ENCODE results near the gene RNFT2. TPM values are rescaled to one million over a fixed set of nuclear protein-coding genes. Genes with fewer than 3 reads are reported as not detected.

RNFT2 gene
- polyA plus RNA-seq, 1 donor from 2014 or later, result 20.6 TPM

DNA sequence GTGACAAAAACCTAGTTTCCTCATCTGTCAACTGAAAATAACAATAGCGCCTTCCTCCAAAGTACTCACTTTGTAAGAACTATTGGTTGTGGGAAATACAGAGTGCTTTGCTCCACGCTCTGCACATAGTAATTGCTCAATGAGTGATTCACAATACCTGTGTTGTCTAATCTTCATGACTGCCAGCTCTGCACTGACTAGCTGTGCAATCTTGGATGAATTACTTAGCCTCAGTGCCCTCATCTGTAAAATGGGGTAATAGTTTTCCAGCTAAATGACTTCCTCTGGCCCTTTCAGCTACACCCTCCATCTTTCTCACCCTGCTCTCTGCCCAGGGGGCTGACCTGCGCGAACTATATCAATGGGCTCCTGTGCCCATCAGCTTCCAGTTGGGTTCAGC is 42.8 kb downstream of the RNFT2 start:
- Histone ChIP-seq H3K27ac (ENCODE audit: low read length) (no peak overlapping the region), H3F3A (ENCODE audit: insufficient read depth, low read length, poor library complexity, severe bottlenecking) (no peaks in the 10 kb centered on the region), H3K9me3 (ENCODE audit: low read length) (no peaks in the 10 kb centered on the region), H3K36me3 (ENCODE audit: insufficient read depth, low read length) (peaks cover 11% of the 10 kb centered on the region), H4K20me1 (ENCODE audit: insufficient read depth) (no peaks in the 10 kb centered on the region), H3K79me2 (replicated peaks; ENCODE audit: insufficient read depth, low read length) (no peaks in the 10 kb centered on the region), H3K4me3 (ENCODE audit: low read length) (no peak overlapping the region), H3K9me2 (ENCODE audit: insufficient read depth, low read length) (no peaks in the 10 kb centered on the region), H3K9ac (ENCODE audit: low read length) (no peak overlapping the region), H3K27me3 (ENCODE audit: insufficient read depth, low read depth, low read length) (no peaks in the 10 kb centered on the region), H2AFZ (ENCODE audit: low read depth, low read length) (no peak overlapping the region), H3K4me2 (ENCODE audit: low read length) (no peak overlapping the region)
- TF ChIP-seq SMC3 (conservative IDR thresholded peaks at IDR 0.05; ENCODE audit: poor library complexity), result no peak
- TF ChIP-seq, protein P1, sequence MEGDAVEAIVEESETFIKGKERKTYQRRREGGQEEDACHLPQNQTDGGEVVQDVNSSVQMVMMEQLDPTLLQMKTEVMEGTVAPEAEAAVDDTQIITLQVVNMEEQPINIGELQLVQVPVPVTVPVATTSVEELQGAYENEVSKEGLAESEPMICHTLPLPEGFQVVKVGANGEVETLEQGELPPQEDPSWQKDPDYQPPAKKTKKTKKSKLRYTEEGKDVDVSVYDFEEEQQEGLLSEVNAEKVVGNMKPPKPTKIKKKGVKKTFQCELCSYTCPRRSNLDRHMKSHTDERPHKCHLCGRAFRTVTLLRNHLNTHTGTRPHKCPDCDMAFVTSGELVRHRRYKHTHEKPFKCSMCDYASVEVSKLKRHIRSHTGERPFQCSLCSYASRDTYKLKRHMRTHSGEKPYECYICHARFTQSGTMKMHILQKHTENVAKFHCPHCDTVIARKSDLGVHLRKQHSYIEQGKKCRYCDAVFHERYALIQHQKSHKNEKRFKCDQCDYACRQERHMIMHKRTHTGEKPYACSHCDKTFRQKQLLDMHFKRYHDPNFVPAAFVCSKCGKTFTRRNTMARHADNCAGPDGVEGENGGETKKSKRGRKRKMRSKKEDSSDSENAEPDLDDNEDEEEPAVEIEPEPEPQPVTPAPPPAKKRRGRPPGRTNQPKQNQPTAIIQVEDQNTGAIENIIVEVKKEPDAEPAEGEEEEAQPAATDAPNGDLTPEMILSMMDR (IDR thresholded peaks at IDR 0.05; ENCODE audit: poor library complexity, severe bottlenecking), result no peak
- TF ChIP-seq, protein P2, sequence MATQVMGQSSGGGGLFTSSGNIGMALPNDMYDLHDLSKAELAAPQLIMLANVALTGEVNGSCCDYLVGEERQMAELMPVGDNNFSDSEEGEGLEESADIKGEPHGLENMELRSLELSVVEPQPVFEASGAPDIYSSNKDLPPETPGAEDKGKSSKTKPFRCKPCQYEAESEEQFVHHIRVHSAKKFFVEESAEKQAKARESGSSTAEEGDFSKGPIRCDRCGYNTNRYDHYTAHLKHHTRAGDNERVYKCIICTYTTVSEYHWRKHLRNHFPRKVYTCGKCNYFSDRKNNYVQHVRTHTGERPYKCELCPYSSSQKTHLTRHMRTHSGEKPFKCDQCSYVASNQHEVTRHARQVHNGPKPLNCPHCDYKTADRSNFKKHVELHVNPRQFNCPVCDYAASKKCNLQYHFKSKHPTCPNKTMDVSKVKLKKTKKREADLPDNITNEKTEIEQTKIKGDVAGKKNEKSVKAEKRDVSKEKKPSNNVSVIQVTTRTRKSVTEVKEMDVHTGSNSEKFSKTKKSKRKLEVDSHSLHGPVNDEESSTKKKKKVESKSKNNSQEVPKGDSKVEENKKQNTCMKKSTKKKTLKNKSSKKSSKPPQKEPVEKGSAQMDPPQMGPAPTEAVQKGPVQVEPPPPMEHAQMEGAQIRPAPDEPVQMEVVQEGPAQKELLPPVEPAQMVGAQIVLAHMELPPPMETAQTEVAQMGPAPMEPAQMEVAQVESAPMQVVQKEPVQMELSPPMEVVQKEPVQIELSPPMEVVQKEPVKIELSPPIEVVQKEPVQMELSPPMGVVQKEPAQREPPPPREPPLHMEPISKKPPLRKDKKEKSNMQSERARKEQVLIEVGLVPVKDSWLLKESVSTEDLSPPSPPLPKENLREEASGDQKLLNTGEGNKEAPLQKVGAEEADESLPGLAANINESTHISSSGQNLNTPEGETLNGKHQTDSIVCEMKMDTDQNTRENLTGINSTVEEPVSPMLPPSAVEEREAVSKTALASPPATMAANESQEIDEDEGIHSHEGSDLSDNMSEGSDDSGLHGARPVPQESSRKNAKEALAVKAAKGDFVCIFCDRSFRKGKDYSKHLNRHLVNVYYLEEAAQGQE (IDR thresholded peaks at IDR 0.05; ENCODE audit: borderline replicate concordance), result no peak
- no peak for TF ChIP-seq RAD21 (conservative IDR thresholded peaks at IDR 0.05)
- no peak for TF ChIP-seq MXI1 (conservative IDR thresholded peaks at IDR 0.05; ENCODE audit: poor library complexity, severe bottlenecking)
- TF ChIP-seq EP300 (conservative IDR thresholded peaks at IDR 0.05; ENCODE audit: poor library complexity, severe bottlenecking), result no peak
- TF ChIP-seq POLR2AphosphoS5 (IDR thresholded peaks at IDR 0.05), result no peak
- no peak for TF ChIP-seq EZH2 (IDR thresholded peaks at IDR 0.05; ENCODE audit: borderline replicate concordance, insufficient read depth, low read length, poor library complexity, severe bottlenecking)
- TF ChIP-seq TAF1 (IDR thresholded peaks at IDR 0.05; ENCODE audit: low read depth), result no peak

DNA sequence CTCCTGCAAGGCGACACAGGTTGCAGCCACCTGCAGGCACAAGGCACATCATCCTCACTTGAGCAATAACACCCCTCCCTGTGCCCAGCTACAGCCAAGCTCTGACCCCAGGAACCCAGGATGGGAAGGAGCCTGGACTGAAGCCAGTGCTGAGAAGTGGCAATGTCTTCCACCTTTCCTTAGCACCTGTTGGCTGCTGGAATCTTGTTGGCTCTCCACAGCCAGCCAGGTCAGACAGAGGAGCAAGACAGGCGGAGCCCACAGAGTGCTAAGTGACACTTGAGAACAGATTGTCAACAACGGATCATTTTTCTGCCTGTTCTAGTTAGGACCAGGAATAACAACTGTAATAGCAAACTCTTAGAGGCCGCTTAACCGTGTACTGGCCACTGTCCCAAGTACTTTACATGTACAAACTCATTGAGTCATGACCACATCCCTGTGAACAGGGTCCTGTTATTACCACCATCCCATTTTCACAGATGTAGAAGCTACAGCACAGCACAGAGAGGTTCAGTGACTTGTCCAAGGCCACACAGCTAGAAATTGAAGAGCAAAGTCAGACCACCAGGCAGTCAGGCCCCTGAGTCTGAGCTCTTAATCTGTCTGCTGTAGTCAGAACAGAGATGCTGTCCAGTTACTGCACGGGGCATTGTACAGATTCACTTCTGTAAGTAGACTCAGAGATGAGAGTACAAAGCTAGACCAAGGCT is 45.6 kb downstream of the RNFT2 start:
- no peaks in the 10 kb centered on the region for H3K79me2 ChIP-seq (replicated peaks; ENCODE audit: insufficient read depth, low read length)
- peaks cover 11% of the 10 kb centered on the region for H3K36me3 ChIP-seq (ENCODE audit: insufficient read depth, low read length)
- no peak overlapping the region for H3K4me2 ChIP-seq (ENCODE audit: low read length)
- no peaks in the 10 kb centered on the region for H3F3A ChIP-seq (ENCODE audit: insufficient read depth, low read length, poor library complexity, severe bottlenecking)
- no peaks in the 10 kb centered on the region for H3K9me3 ChIP-seq (ENCODE audit: low read length)
- H3K4me3 ChIP-seq (ENCODE audit: low read length), result no peak overlapping the region
- H3K27me3 ChIP-seq (ENCODE audit: insufficient read depth, low read depth, low read length), result no peaks in the 10 kb centered on the region
- no peak overlapping the region for H3K9ac ChIP-seq (ENCODE audit: low read length)
- no peaks in the 10 kb centered on the region for H4K20me1 ChIP-seq (ENCODE audit: insufficient read depth)
- H2AFZ ChIP-seq (ENCODE audit: low read depth, low read length), result no peak overlapping the region
- H3K27ac ChIP-seq (ENCODE audit: low read length), result no peak overlapping the region
- no peaks in the 10 kb centered on the region for H3K9me2 ChIP-seq (ENCODE audit: insufficient read depth, low read length)
- no peak for TF ChIP-seq RAD21 (conservative IDR thresholded peaks at IDR 0.05)
- no peak for TF ChIP-seq SMC3 (conservative IDR thresholded peaks at IDR 0.05; ENCODE audit: poor library complexity)
- no peak for TF ChIP-seq MXI1 (conservative IDR thresholded peaks at IDR 0.05; ENCODE audit: poor library complexity, severe bottlenecking)
- TF ChIP-seq, protein P2 (IDR thresholded peaks at IDR 0.05; ENCODE audit: borderline replicate concordance), result no peak
- TF ChIP-seq, protein P1 (IDR thresholded peaks at IDR 0.05; ENCODE audit: poor library complexity, severe bottlenecking), result no peak
- no peak for TF ChIP-seq EZH2 (IDR thresholded peaks at IDR 0.05; ENCODE audit: borderline replicate concordance, insufficient read depth, low read length, poor library complexity, severe bottlenecking)
- no peak for TF ChIP-seq TAF1 (IDR thresholded peaks at IDR 0.05; ENCODE audit: low read depth)
- TF ChIP-seq POLR2AphosphoS5 (IDR thresholded peaks at IDR 0.05), result no peak
- TF ChIP-seq EP300 (conservative IDR thresholded peaks at IDR 0.05; ENCODE audit: poor library complexity, severe bottlenecking), result no peak

Measured in neural cell (in vitro differentiated cells).